Tibial nerve (tissue), 3 donors: ENCODE data around the gene CTBP2.

ENCODE experiments used
- CTCF ChIP-seq, 5 experiments: fragments of 200-600 bp in 3 of 5; fragments of 450-650 bp in 2 of 5; sonication (generic) in 3 of 5; IDR thresholded peaks; one replicate each; pipeline ENCODE4 v1.5.1; 2016 to 2019; ENCODE audit warnings: antibody characterized with exemption in 5 of 5, mild to moderate bottlenecking in 3 of 5, moderate library complexity in 2 of 5
- POLR2A ChIP-seq, 2 donors: fragments of 450-650 bp; IDR thresholded peaks; one replicate each; pipeline ENCODE4 v1.6.1; 2017; ENCODE audit warnings: antibody characterized with exemption in 2 of 2, mild to moderate bottlenecking in 2 of 2, moderate library complexity in 2 of 2

DNA sequence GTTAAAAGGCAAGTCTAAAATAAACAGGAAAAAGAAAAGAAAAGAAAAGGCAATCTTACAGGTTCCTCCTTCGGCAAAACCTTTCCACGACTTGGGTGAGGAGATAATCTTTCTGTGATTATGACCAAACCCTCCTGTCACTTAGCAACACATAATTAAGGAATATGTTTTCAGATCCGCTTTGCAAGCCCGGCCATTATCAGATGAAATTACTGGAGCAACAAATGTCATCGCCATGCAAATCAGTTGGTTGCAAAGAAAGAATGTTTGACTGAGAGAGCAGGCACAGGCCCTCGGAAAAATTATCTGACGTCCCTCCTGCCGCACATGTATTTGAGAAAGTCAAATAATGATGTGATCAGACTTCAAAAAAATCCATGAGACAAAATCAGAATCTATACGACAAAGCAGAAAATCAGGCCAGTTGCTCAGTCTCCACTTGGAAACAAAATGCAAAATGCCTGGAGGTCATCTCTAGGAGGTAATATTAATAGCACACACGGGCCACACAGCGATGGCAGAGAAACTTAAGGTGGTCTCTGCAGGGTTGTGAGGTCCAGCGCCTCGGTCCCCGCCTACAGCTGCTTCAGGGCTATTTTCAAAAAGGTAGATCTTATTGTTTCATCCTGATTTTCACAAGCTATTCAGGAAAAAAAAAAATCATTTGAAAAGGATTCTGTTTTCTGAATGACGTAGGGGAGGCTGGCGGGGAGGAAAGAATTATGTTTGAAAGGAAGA, 135.7 kb downstream of the CTBP2 start:
- TF ChIP-seq CTCF (IDR thresholded peaks at IDR 0.05) (no peak), POLR2A (IDR thresholded peaks at IDR 0.05) (no peak)
